ENCODE results near the gene GSG1L. TPM values are rescaled to one million over a fixed set of nuclear protein-coding genes. Genes with fewer than 3 reads are reported as not detected.

GSG1L gene
- total RNA-seq, 1 experiment from 2014 or later = not detected

- no peak for DNase-seq (ENCODE audit: low spot score)
Measured at GRCh38 chr16:27791404-27791719, 272.2 kb downstream of the GSG1L start.

- no peak for DNase-seq (ENCODE audit: low spot score)
Measured at GRCh38 chr16:27790546-27791403, 272.7 kb downstream of the GSG1L start.

GRCh38 chr16:27789595-27790241 is 273.8 kb downstream of the GSG1L start:
- no peak for DNase-seq (ENCODE audit: low spot score)

DNA sequence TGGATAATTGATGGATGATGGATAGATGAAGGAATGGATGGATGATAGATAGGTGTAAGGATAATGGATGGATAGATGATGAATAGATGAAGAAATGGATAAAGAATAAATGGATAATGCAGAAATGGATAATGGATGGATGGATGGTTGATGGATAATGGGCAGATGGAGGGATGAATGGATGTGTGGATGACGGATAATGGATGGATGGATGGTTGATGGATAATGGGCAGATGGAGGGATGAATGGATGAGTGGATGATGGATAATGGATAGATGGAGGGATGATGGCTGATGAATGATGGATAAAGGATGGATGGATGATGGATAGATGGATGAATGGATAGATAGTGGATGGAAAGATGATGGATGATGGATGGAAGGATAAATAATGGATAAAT is 274.4 kb downstream of the GSG1L start:
- no peak for DNase-seq (ENCODE audit: low spot score)

DNA sequence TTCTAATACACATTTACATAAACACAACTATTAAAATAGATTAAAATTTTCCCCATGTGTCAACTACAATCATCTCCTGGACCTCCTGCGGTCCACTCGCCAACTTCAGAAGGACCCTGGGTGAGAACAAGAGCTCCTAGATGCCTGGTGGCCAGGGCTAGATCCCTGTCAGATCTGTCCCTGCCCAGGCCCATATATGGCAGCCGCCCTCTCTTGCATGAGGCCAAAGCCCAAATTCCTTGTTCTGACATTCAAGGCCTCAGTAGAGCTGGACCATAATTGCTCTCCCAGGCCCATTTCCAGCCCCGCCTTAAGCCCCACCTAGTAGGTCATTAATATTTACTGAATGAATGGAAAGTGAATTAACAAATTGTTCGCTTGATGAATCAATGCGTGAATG is 275.8 kb downstream of the GSG1L start:
- no peak for DNase-seq (ENCODE audit: low spot score)

DNA sequence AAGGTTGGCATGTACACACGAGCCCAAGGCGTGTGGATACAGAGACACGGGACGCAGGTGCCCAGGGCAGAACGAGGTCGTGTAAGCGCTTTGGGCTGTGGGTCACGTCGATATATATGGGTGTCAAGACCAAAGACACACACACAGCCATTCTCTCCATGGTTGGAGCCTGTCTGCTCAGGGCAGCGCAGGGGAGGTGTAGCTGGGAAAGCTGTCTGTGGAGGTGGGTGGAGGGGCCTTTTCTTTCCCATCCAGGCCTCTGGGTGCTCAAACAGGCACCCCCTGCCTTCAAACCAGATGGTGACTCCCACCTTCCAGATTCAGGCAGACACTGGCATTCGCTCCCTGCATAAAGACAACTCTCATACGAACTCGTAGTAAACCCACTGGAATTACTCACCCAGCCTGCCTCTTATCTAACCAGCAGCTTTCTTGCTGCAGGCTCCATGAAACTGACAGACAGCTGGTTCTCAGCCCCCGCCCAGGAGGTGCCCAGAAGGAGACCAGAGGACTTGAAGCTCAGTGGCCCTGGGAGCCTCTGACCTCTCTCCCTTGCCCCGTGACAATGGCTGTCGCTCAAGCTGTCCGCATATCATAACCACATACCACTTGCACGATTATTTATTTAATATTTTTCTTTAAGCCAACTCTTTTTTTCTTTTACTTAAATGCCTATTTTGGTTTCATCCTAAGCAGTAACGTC is 276.4 kb downstream of the GSG1L start:
- DNase-seq (ENCODE audit: low spot score) = no peak

GRCh38 chr16:27786221-27786922 is 277.1 kb downstream of the GSG1L start:
- no peak for DNase-seq (ENCODE audit: low spot score)

- no peak for DNase-seq (ENCODE audit: low spot score)
Measured at GRCh38 chr16:27785307-27785678, 278.2 kb downstream of the GSG1L start.

- DNase-seq (ENCODE audit: low spot score) = no peak
Measured at GRCh38 chr16:27784351-27785306, 278.9 kb downstream of the GSG1L start.

DNA sequence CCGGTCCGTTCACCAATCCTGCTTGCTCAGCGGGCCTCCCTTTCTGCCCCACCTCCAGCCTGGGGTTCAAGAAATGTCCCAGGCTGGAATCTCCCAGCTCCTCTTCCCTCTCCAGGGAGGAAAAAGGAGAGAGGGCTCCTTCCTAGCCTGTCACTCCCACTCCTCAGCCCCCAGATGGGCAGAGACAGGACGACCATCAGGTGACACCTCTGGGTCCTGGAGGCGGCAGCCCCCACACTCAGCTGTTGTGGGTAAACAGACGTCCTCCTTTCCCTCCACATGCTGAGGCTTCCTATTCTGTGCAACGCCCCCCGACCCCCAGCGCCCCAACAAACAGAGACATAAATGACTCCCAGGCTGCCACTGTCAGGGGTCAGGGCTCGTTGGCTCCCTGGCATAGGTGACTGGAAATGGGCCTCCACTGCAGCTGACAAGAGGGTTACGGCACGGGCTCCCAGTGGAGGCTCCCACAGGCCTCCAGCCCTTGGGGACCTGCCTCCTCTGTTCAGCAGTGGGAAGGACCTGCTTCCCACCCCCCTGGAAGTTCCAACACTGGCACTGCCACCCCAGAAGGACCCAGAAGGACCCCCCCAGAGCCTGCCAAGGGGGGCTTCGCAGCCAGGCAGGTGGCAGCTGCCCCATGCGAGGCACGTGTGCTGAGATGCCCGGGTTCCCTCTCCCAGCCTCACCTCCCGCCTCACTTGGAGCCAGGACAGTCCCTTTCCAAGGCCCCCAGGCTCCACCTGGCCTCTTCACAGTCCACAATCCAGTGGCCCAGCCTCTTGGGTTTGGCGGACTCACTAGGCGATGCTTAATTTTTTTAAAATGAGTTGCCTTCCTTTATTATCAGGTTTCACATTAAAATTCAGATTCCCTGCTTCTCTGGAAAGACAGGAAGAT is 281.3 kb downstream of the GSG1L start:
- DNase-seq (ENCODE audit: low spot score) = no peak

- no peak for DNase-seq (ENCODE audit: low spot score)
Measured at GRCh38 chr16:27781195-27781524, 282.4 kb downstream of the GSG1L start.

- no peak for DNase-seq (ENCODE audit: low spot score)
Measured at GRCh38 chr16:27780468-27781194, 282.9 kb downstream of the GSG1L start.

DNA sequence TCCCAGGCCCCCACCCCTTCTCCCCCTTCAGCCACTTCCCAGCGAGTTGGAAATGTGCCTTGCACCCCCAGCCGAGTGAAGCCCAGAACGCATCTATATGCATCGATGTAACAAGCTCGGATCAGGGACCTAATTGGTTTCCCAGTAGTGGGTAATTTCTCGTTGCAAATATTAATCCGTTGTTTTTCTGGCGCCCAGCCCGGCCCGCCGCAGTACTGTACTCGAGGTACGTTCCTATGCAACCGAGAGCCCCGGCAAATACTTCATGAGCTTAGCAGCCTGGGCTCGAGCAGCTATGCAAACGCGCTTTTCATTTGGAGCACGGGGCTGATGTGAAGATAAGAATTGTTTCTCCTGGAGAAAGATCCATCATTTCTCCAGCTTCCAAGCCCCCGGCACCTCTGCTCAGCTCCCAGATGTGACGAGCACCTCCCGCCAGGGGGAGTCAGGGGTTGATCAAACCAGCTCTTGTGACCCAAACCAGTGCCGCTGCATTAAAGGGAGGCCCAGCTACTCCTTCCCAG is 283.8 kb downstream of the GSG1L start:
- DNase-seq (ENCODE audit: low spot score) = no peak

- no peak for DNase-seq (ENCODE audit: low spot score)
Measured at GRCh38 chr16:27778926-27779570, 284.5 kb downstream of the GSG1L start.

DNA sequence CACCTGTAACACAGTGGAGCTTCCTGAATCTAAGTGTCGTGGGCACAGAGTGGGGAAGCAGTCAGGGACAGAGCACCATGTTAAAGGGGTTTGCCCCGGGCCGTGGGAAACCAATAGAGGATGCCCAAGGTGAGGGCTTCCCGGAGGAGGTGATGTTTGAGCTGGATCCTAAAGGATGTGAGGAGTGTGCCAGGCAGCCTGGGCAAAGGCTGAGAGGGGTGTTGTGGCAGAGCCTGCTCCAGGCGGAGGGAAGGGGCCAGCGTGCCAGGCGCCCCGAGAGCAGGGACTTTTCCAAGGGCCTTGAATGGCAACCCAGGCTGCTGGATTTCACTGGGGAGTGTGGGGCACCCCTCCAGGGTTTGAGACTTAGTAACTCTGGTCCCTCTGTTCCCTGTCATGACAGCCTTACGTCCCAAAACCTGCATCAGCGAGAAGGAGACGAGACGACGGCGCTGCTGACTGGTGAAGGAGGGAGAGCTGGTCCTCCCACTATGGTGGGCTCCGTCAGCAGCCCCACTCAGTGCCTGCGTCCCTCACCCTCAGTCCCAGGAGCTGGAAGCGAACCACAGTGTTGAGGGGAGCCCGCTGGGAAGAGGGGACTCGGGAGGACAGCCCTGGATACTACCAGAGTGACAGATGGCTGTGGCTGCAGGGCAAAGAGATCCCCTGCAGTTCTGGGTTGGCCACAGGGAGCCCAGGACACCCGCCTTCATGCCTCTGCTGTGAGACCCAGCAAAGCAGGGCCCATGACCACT is 285.2 kb downstream of the GSG1L start:
- no peak for DNase-seq (ENCODE audit: low spot score)

GRCh38 chr16:27777527-27777926 is 286.0 kb downstream of the GSG1L start:
- DNase-seq (ENCODE audit: low spot score) = no peak

- no peak for DNase-seq (ENCODE audit: low spot score)
Measured at GRCh38 chr16:27776556-27777225, 286.8 kb downstream of the GSG1L start.
